Epithelial cell of esophagus (primary cell): ENCODE results near the gene RCC1.
A peak's percentile ranks its signal among the peaks of the same experiment; 100 is the strongest.

Experiments
- DNase-seq: peaks from one replicate; pipeline ENCODE4 v3.0.0; 2010; ENCODE audit warnings: low read depth
- H3K4me3 ChIP-seq: 2 replicates; pipeline ENCODE4 v1.5.1; 2011; ENCODE audit warnings: mild to moderate bottlenecking, low read length, control low read depth
- TF ChIP-seq, protein P1 (sequence below): IDR thresholded peaks from 2 replicates; pipeline ENCODE4 v1.5.1; 2011; ENCODE audit warnings: low read depth, mild to moderate bottlenecking, low read length, control low read depth, inconsistent platforms; ENCODE audit not compliant: insufficient read depth; ENCODE audit errors: missing control alignments

The RCC1 gene

DNA sequence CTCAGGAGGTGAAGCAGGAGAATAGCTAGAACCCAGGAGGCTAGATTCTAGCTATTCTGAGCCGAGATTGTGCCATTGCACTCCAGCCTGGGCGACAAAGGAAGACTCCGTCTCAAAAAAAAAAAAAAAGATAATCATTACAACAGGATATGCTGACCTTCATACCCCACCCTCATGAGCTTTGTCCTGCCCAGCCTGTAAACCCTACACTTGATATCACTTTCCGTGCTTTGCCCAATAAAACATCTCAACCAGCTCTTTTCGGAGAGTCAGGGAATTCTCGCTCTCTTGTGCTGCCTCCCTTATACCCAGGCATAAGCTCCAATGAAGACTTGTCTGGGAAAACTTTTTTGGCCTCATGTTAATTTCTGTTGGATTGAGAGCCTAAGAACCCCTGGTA is 45.5 kb downstream of the RCC1 start:
- no peak overlapping the region for H3K4me3 ChIP-seq
- TF ChIP-seq, protein P1, sequence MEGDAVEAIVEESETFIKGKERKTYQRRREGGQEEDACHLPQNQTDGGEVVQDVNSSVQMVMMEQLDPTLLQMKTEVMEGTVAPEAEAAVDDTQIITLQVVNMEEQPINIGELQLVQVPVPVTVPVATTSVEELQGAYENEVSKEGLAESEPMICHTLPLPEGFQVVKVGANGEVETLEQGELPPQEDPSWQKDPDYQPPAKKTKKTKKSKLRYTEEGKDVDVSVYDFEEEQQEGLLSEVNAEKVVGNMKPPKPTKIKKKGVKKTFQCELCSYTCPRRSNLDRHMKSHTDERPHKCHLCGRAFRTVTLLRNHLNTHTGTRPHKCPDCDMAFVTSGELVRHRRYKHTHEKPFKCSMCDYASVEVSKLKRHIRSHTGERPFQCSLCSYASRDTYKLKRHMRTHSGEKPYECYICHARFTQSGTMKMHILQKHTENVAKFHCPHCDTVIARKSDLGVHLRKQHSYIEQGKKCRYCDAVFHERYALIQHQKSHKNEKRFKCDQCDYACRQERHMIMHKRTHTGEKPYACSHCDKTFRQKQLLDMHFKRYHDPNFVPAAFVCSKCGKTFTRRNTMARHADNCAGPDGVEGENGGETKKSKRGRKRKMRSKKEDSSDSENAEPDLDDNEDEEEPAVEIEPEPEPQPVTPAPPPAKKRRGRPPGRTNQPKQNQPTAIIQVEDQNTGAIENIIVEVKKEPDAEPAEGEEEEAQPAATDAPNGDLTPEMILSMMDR: no peak
- no peak for DNase-seq

DNA sequence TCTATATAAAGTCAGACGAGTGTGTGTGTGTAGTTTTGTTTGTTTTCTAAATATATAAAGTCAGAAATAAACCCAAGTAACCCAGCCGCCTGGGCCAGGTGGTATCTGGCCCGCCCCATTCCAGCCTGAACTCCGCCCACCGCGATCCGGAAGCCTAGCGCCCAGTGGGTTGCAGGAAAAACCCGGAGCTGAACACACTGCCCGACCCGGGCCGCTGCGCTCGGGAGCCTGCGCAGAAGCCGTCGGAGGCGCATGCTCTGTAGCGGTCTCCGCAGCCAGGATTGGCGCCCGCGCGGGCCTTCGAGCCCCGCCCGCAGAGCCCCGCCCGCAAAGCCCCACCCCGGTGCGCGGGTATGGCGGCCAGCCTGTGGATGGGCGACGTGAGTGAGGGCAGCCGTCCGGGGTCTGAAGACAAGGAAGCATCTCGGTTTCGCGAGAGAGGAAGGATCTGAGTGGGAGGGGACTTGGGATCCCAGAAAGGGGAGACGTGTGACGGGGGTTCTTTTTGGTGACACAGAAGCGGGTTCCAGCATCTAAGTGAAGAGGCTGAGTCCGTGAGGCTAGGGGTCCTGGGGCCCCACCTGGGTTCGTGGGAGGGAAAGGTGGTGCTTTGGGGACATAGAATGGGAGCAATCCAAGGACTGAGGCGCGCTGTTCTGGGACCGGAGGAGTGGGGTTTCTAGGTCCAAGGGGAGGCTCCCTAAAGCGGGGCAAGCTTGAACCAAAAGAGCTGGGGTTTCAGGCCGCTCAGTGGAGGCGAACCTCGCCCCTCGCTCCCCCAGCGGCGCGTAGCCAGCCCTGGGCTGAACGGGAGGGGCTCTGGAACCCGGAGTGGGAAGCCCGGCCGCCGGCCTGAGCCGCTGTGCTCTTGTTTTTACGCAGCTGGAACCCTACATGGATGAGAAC is 47.2 kb downstream of the RCC1 start, which contains the start of gene TRNAU1AP:
Gene TRNAU1AP, plus strand, starts transcription at position 328 of the 906 bp plus-strand sequence. Its CDS starts 26 bp downstream, at position 354.
- TF ChIP-seq, protein P1: no peak
- DNase-seq: peak; percentile 98
- peak within 1 kb of the TSS; percentile 98 for H3K4me3 ChIP-seq

DNA sequence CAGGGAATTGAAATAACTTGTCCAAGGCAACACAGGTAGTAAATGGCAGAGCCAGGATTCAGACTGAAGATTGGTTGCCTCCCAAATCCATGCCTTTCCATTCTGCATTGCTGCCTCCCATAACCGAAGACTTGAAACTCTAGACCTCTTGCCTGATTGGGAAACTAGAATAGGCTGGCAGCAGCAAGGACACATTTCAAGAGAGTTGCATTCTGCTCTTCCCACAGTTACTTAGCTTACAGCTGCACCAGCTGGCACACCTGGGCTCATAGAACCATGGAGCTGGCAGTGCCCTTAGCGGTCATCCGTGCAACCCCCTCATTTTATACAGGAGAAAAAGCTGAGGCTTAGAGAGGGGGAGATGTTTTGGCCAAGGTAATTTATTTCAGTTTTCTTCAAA is 55.0 kb downstream of the RCC1 start:
- no peak for DNase-seq
- TF ChIP-seq, protein P1: no peak
- H3K4me3 ChIP-seq: no peak overlapping the region

DNA sequence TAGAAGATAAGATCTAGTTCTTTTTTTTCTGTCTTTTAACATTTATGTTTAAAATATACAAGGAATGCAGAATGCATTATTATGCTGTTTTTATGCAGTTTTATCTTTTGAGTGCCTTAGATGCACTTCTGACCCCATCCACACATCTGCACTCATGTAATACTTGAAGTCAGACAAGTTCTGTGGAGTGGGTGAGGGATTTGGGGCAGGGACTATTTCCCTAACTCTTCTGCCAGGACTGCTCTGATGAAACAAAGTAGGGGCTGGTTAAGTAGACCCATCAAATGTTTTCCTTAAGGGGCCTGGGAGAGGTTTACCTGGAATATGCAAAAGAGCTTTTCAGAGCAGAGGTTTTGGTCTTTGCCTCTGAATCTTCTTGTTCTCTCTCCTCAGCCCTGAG is 58.5 kb downstream of the RCC1 start:
- H3K4me3 ChIP-seq: no peak overlapping the region
- TF ChIP-seq, protein P1: no peak
- DNase-seq: no peak

DNA sequence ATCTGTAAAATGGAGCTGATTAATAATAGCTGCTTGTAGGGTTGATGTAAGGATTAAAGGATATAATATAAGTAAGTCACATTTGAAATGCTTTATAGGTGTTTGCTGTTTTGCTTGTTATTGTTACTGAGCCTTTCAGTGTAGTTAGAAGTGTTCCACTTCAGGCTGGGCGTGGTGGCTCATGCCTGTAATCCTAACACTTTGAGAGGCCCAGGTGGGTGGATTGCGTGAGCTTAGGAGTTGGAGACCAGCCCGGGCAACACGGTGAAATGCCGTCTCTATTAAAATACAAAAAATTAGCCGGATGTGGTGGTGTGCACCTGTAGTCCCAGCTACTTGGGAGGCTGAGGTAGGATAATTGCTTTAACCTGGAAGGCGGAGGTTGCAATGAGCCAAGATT is 59.2 kb downstream of the RCC1 start:
- no peak overlapping the region for H3K4me3 ChIP-seq
- DNase-seq: no peak
- TF ChIP-seq, protein P1: no peak

DNA sequence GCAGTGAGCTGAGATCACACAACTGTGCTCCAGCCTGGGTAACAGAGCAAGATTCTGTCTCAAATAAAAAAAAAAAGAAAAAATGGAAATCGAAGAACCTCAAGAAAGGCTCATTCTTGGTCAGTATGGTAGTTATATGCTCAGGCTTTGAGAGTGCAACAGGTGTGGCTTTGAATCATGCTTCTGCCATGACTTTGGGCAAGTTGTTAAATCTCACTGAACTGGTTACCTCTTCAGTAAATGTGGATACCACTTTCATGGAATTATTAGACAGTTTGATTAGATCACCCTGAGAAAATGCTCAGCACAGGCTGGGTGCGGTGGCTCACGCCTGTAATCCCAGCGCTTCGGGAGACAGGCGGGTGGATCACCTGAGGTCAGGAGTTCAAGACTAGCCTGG is 59.9 kb downstream of the RCC1 start:
- DNase-seq: peak; percentile 66
- TF ChIP-seq, protein P1: no peak
- no peak overlapping the region for H3K4me3 ChIP-seq
